GM10266 (cell line): ENCODE data around the gene PTPRO.

ENCODE experiments used
- DNase-seq: peaks from one replicate; pipeline ENCODE4 v3.0.0; 2012; ENCODE audit errors: extremely low spot score
- TF ChIP-seq, protein P1 (sequence below): IDR thresholded peaks from 2 replicates; pipeline ENCODE4 v1.5.1; 2012; ENCODE audit warnings: mild to moderate bottlenecking, low read depth; ENCODE audit not compliant: control insufficient read depth, insufficient read depth; ENCODE audit errors: missing control alignments

The PTPRO gene

DNA sequence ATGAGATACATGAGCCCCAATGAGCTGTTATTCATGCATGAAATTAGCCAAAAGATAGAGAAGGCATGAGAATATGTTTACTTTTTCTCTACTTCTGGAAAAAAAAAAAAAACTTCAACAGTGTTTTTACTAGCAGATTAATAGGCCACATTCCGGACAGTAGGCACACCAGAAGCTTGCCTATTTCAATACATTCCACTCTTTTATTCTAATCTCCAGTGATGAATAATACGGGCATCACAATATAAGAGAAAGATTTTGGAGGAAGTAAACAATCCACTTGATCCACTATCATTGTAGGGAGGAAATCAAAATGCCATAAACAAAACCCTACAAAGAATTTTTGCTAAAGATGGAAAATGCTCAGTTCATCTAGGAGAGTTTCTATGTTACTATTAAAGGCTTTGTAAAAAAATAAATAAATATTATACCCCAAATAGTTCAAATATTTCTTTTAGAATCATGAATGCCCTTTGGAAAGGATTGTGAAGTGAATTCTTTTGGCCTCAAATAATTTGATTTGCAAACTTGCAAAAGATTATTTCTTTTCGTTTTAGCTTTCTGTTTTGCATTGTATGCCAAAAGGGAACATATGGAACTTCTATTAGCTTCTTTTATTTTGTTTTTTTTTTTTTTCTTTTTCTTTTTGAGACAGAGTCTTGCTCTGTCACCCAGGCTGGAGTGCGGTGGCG lies 234.2 kb downstream of the PTPRO start:
- TF ChIP-seq, protein P1, sequence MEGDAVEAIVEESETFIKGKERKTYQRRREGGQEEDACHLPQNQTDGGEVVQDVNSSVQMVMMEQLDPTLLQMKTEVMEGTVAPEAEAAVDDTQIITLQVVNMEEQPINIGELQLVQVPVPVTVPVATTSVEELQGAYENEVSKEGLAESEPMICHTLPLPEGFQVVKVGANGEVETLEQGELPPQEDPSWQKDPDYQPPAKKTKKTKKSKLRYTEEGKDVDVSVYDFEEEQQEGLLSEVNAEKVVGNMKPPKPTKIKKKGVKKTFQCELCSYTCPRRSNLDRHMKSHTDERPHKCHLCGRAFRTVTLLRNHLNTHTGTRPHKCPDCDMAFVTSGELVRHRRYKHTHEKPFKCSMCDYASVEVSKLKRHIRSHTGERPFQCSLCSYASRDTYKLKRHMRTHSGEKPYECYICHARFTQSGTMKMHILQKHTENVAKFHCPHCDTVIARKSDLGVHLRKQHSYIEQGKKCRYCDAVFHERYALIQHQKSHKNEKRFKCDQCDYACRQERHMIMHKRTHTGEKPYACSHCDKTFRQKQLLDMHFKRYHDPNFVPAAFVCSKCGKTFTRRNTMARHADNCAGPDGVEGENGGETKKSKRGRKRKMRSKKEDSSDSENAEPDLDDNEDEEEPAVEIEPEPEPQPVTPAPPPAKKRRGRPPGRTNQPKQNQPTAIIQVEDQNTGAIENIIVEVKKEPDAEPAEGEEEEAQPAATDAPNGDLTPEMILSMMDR, result no peak
- no peak for DNase-seq

DNA sequence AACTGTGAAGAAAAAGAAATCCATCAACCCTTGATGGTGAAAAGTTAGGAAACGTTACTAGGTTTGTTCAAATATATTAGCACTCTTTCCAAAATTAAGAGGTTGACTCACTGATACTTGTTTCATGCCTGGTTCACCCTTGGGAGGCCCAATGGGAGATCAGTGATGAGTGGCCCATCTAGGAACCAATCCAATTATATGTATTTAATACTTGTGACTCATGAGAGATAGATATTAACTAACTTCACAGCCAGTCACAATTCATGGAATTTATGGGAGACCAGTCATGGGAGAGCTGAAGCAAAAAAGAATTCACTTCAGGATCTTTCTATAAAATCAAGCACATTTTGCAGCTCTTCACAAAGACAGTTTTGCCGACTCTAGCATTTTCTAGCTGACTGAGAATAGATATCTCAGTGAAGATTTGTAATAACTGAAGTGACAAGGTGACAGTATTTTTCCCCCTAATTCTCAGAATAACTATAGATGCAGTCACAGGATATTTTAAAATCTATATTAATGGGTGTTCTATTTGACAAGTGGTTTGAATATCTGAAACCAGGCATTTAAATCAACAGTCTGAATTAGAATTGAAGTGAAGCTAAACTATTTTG lies 236.7 kb downstream of the PTPRO start:
- TF ChIP-seq, protein P1, result no peak
- DNase-seq, result no peak

DNA sequence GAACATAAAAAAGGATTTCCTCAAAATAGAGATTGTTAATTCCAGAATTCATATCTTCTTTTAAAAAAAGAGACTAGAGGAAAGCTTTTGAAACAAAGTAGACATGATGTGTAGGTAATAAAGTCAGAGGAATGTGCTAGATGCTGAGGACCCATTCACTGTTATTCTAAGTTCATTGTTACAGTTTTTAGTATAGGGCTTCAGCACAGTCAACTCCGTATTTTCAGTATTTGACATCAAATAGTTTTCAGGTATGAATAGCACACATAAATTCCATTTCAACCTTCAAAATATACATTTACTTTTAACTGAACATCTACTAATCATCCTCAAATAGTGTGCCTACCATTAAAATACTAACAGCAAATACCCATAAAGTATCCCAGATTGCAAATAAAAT lies 239.1 kb downstream of the PTPRO start:
- TF ChIP-seq, protein P1, result no peak
- no peak for DNase-seq

DNA sequence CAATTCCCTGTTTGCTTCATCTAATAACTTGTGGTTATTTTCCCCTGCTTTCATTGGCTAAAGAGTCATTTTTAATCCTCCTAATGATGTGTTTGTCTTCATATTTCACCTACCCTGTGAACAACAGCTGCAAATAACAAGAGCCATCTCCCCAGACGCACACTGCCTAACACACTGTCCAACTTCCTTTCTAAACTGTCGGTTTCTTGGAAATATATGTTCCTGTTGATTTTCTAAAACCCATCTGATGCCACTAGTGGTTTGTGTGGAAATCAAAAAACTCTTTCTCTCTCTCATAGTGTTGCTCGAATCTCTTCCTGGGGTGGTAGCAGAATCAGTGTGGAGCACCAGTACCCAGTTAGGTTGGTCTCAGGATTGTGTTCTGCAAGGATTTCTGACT lies 240.0 kb downstream of the PTPRO start:
- DNase-seq, result no peak
- TF ChIP-seq, protein P1, result no peak

DNA sequence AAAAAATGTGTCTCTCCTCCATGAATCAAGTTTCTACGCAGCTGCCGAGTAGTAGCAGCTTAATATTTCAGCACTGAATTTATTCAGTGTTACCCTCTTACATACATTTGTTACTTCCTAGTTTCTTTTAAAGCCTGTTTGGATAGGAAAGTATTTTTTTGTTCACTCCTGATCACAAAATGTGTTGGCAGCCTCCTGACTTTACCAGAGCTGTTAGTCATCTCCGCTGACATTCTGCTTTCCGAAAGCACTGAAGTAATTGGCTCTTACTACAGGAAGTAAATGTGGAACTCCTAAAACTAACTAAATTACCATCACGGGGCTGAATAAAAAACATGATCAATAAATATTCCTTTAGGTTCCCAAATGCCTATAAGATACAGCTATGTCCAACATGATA lies 241.4 kb downstream of the PTPRO start:
- DNase-seq, result no peak
- TF ChIP-seq, protein P1, result no peak

DNA sequence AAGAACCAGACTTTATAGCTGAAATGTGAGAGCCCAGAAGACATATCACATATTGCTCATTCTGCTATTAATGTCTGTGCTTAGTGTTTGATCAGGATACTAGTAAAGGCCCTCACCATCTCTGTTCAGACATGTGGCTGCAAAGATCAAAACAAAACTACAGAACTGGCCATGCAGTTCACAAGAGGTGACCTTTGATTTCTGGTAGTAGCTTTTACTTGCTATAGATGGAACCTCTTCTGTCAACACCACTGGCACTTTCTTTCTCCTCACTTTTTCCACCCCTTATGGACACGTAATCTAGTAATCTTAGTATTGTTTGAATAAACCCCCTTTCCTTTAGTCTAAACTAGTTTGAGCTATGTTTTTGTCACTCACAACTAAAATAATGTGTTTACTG lies 252.0 kb downstream of the PTPRO start:
- no peak for DNase-seq
- TF ChIP-seq, protein P1, result no peak
